Thymus (tissue), 11 donors: Measurements from ENCODE around the gene PRR9. TPM values are rescaled to one million over a fixed set of nuclear protein-coding genes. Genes with fewer than 3 reads are reported as not detected.

ENCODE experiments used
- DNase-seq, 9 donors: peaks; one replicate each; pipeline ENCODE4 v3.0.0-alpha.2; 2013; ENCODE audit warnings: low spot score in 9 of 9, low read depth in 6 of 9, missing footprints in 1 of 9
- H3K27ac ChIP-seq, 2 donors: one replicate each; pipeline ENCODE4 v1.5.1; 2013; ENCODE audit warnings: control low read depth in 1 of 2, low read depth in 1 of 2, low read length in 1 of 2, mild to moderate bottlenecking in 1 of 2, moderate library complexity in 1 of 2
- H3K27me3 ChIP-seq, 2 donors: one replicate each; pipeline ENCODE4 v1.5.1; 2013; ENCODE audit warnings: low read length in 1 of 2; ENCODE audit not compliant: control insufficient read depth in 2 of 2, insufficient read depth in 1 of 2
- H3K36me3 ChIP-seq, 2 donors: one replicate each; pipeline ENCODE4 v1.5.1; 2013; ENCODE audit warnings: low read length in 1 of 2, mild to moderate bottlenecking in 1 of 2, moderate library complexity in 1 of 2; ENCODE audit not compliant: control insufficient read depth in 2 of 2, insufficient read depth in 2 of 2
- H3K4me1 ChIP-seq, 2 donors: one replicate each; pipeline ENCODE4 v1.5.1; 2013; ENCODE audit warnings: low read length in 2 of 2; ENCODE audit not compliant: control insufficient read depth in 2 of 2, insufficient read depth in 2 of 2
- H3K4me3 ChIP-seq, 2 donors: one replicate each; pipeline ENCODE4 v1.5.1; 2013; ENCODE audit warnings: low read length in 2 of 2, control low read depth in 1 of 2, mild to moderate bottlenecking in 1 of 2
- H3K9me3 ChIP-seq, 2 donors: one replicate each; pipeline ENCODE4 v1.5.1; 2013; ENCODE audit warnings: low read length in 1 of 2, mild to moderate bottlenecking in 1 of 2; ENCODE audit not compliant: control insufficient read depth in 2 of 2, insufficient read depth in 1 of 2
- WGBS: extraction: QIAGEN DNeasy Blood & Tissue Kit; methylation state at CpG from one replicate; pipeline ENCODE4 v1.1.7; 2013; 5-methylcytosine and 5-hydroxymethylcytosine counted together
- polyA plus RNA-seq: library from polyadenylated mRNA; stranded (reverse); fragments of 200-250 nt; gene quantifications from one replicate; pipeline ENCODE4 v1.2.3, GENCODE V29; 2013
- total RNA-seq: library from RNA; stranded (reverse); fragments of 120-200 nt; gene quantifications from one replicate; pipeline ENCODE4 v1.2.4, GENCODE V29; 2013
- donor health status: healthy.

Gene PRR9
- total and polyA plus RNA-seq, 2 donors: 0.33 to 3.1 TPM

DNA sequence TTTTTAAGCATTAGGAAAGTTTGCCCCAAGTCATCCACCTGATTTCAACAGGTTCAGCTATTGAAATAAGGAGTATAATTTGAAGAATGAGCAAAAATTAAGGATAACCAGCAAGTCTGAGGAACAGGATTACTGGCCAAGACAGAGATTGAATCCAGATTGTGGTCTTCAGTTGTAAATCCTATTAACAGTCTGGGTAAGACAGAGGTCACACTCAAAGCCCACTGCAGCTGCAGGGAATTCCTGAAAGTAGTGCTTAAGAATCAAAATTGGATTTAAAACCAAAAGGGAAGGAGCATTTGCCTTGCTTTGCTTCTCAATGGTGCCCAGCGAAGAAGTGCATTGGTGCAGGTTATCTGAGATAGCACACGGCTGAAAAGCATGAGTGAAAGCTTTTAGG, 35.7 kb downstream of the PRR9 start:
- Histone ChIP-seq H3K27me3 (peaks cover under 1 to 3% of the 10 kb centered on the region in 2 donors), H3K4me1 (no peaks in the 10 kb centered on the region), H3K36me3 (no peaks in the 10 kb centered on the region), H3K27ac (no peak overlapping the region), H3K4me3 (no peak overlapping the region), H3K9me3 (no peaks in the 10 kb centered on the region)
- DNase-seq: no peak
- 49% methylated on average over 2 of the region's 2 CpGs for WGBS

DNA sequence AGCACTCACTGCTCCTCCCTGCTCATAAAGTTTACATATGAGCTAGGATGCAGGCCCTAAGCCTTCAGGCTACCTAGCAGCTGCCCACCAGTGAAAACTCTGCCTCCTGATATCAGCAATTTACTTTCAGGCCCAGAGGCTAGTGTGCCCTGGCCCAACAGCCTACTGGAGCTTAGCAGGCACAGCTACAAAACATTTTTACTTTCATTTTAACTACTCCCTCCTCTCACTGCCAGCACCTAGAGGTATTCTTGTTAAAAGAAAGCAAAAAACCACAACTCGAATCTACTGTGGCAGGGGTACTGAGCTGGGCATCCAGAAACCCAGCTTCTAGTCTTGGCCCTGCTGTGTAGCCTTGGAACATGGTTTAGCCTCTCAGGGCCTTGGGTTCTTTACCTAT, 36.3 kb downstream of the PRR9 start:
- Histone ChIP-seq H3K36me3 (no peaks in the 10 kb centered on the region), H3K27ac (no peak overlapping the region), H3K4me1 (no peaks in the 10 kb centered on the region), H3K9me3 (no peaks in the 10 kb centered on the region), H3K4me3 (no peak overlapping the region), H3K27me3 (peaks cover 1 to 3% of the 10 kb centered on the region in 2 donors)
- WGBS: 39% methylated on average over 1 of the region's 1 CpG
- no peak for DNase-seq

DNA sequence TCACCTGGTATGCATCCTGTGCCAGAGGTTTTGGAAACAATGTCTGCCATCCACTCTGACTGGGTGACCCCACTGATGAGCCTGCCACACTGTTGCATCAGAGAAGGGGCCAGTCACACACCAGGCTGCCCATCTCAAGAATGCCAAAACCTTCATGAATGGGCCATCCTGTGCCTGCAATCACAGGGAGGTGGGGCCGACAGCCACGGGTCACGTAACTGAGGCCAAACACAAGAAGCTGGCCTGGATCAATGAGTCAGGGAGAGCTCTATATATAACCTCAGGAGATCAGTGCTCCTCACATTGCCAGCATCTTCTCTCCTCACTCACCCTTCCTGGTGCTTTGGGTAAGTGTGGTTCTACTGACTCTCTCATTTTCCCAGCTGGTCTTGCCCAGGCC, 42.0 kb downstream of the PRR9 start, which contains the start of gene LORICRIN:
TSS of gene LORICRIN (plus strand) at position 301 of the 400 bp plus-strand sequence. CDS start 1,263 bp downstream, outside the sequence.
- H3K27me3 ChIP-seq: peaks cover 33 to 56% of the 10 kb centered on the region in 2 donors
- peaks cover 3 to 9% of the 10 kb centered on the region in 2 donors for H3K4me1 ChIP-seq
- no peaks in the 10 kb centered on the region for H3K36me3 ChIP-seq
- H3K9me3 ChIP-seq: no peaks in the 10 kb centered on the region
- no peak within 1 kb of the TSS for H3K27ac ChIP-seq
- H3K4me3 ChIP-seq: no peak within 1 kb of the TSS
- WGBS: 96% methylated on average over 3 of the region's 3 CpGs
- DNase-seq: no peak

DNA sequence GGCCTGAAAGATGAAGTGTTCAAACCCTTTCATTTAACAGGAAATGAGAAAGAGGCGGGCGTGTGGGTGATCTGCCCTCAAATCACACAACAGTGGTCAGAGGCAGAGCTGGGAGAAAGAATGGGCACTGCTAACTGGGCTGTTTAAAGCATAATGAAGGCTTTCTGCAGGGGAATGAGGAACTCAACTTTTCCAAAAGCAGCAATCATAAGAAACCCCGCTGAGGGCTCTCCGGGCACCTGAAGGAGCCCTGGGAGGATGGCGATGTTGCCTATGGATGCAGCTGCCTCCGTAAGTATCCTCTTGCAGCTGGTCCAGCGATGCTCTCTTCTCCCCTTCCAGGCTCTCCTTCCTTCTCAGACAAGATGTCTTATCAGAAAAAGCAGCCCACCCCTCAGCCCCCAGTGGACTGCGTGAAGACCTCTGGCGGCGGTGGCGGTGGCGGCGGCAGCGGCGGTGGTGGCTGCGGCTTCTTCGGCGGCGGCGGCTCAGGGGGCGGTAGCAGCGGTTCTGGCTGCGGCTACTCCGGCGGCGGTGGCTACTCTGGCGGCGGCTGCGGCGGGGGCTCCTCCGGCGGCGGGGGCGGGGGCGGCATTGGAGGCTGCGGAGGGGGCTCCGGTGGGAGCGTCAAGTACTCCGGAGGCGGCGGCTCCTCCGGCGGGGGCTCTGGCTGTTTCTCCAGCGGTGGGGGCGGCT, 43.3 kb downstream of the PRR9 start:
- no peaks in the 10 kb centered on the region for H3K36me3 ChIP-seq
- peak overlapping the region in 1 of 2 donors; percentile 31 for H3K4me3 ChIP-seq
- peaks cover 33 to 59% of the 10 kb centered on the region in 2 donors for H3K27me3 ChIP-seq
- H3K9me3 ChIP-seq: no peaks in the 10 kb centered on the region
- 4% methylated on average over 45 of the region's 45 CpGs for WGBS
- DNase-seq: peak in 2 of 9 donors; percentile 4 to 13
- H3K27ac ChIP-seq: no peak overlapping the region
- H3K4me1 ChIP-seq: peaks cover 3 to 9% of the 10 kb centered on the region in 2 donors

DNA sequence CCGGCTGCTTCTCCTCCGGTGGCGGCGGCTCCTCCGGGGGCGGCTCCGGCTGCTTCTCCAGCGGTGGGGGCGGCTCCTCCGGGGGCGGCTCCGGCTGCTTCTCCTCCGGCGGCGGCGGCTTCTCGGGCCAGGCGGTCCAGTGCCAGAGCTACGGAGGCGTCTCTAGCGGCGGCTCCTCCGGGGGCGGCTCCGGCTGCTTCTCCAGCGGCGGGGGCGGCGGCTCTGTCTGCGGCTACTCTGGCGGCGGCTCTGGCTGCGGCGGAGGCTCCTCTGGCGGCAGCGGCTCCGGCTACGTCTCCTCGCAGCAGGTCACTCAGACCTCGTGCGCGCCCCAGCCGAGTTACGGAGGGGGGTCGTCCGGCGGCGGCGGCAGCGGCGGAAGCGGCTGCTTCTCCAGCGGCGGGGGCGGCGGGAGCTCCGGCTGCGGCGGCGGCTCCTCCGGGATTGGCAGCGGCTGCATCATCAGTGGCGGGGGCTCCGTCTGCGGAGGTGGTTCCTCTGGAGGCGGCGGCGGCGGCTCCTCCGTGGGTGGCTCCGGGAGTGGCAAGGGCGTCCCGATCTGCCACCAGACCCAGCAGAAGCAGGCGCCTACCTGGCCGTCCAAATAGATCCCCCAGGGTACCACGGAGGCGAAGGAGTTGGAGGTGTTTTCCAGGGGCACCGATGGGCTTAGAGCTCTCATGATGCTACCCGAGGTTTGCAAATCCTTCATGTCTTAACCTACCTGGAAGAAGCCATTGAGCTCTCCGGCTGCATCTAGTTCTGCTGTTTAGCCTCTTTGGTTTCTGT, 44.1 kb downstream of the PRR9 start:
- DNase-seq: peak in 1 of 9 donors; percentile 1
- WGBS: 4% methylated on average over 80 of the region's 80 CpGs
- H3K27me3 ChIP-seq: peaks cover 33 to 61% of the 10 kb centered on the region in 2 donors

DNA sequence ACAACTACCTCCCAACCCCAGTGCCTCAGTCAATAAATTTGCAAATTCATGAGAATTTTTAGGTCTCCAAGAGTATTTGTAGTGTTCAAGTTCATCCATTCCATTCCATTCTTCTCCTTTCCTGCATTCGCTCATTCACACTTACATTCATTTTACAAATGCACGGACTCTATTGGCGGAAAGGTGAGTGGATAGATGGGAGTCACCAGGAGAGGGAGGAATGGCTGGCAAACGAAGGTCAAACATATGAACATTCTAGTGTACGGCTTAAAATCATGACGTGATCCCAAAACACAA, 44.6 kb downstream of the PRR9 start:
- WGBS: 80% methylated on average over 6 of the region's 6 CpGs
- Histone ChIP-seq H3K27ac (no peak overlapping the region), H3K9me3 (no peaks in the 10 kb centered on the region), H3K27me3 (peaks cover 33 to 61% of the 10 kb centered on the region in 2 donors), H3K4me3 (no peak overlapping the region), H3K4me1 (peaks cover 3 to 9% of the 10 kb centered on the region in 2 donors), H3K36me3 (no peaks in the 10 kb centered on the region)
- DNase-seq: no peak

More for the DNA sequence above, 44.1 kb downstream of the PRR9 start:
- H3K4me3 ChIP-seq: peak overlapping the region in 1 of 2 donors; percentile 31
- H3K9me3 ChIP-seq: no peaks in the 10 kb centered on the region
- no peak overlapping the region for H3K27ac ChIP-seq
- peaks cover 3 to 9% of the 10 kb centered on the region in 2 donors for H3K4me1 ChIP-seq
- no peaks in the 10 kb centered on the region for H3K36me3 ChIP-seq

DNA sequence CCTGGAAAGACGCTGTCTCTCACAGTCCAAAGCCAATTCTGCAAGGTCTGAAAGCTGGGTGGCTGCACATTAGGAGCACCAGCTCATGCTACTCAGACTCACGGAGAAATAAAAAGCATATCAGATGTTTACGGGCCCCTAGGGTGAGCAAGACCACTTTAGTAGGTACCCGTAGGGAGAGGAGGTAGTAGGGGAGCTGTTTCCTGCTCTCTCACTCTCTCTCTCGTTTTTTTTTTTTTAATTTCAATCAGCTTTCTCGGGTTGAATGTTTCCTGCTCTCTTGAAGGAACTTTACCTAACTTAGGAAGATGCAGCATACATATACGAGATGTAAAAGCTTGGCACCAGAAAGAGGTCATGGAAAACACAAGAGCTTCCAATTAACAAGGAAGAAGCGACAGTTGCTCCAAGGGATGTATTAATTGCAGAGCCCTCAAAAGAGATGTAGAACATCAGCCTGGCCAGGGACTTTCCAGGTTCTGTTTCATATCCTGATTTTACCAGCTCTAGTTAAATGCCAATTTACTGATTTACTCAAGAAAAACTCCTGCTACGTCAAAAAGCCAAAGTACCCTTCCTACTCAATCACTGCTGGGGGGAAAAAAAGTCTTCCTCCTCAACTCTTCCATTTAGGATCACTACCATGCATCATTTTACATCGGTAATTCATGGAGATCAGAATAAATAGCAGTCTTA, 45.2 kb downstream of the PRR9 start:
- no peaks in the 10 kb centered on the region for H3K9me3 ChIP-seq
- no peak overlapping the region for H3K27ac ChIP-seq
- H3K27me3 ChIP-seq: peaks cover 33 to 61% of the 10 kb centered on the region in 2 donors
- peaks cover 3 to 9% of the 10 kb centered on the region in 2 donors for H3K4me1 ChIP-seq
- H3K36me3 ChIP-seq: no peaks in the 10 kb centered on the region
- WGBS: 44% methylated on average over 10 of the region's 10 CpGs
- peak in 1 of 9 donors; percentile 15 for DNase-seq
- H3K4me3 ChIP-seq: no peak overlapping the region

DNA sequence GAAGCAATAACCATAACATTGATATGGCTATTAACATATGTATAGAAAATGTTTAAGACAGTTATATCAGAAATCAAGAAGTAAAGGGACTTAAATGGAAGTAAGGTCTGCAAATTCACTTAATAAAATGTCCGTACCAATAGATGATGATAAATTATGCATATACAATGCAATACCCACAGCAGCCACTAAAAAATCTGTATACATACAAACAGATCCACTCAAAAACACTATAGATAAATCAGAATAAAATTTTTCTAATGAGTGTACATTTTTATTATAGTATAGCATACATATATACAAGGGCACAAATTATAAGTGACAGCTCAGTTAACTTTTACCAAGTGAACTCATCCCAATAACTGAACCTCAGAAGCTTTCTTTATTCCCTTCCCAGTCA, 48.1 kb downstream of the PRR9 start:
- H3K27me3 ChIP-seq: peaks cover 18 to 42% of the 10 kb centered on the region in 2 donors
- H3K36me3 ChIP-seq: no peaks in the 10 kb centered on the region
- H3K27ac ChIP-seq: no peak overlapping the region
- 95% methylated on average over 1 of the region's 1 CpG for WGBS
- DNase-seq: no peak
- H3K4me1 ChIP-seq: peaks cover 3 to 9% of the 10 kb centered on the region in 2 donors
- H3K4me3 ChIP-seq: no peak overlapping the region
- H3K9me3 ChIP-seq: no peaks in the 10 kb centered on the region
